Right renal pelvis (tissue), 4 donors: Measurements from ENCODE around the gene RD3L. TPM values are rescaled to one million over a fixed set of nuclear protein-coding genes. Genes with fewer than 3 reads are reported as not detected.

Source experiments
- DNase-seq, 4 donors: peaks; one replicate each; pipeline ENCODE4 v3.0.0-alpha.2; 2013; ENCODE audit warnings: low read depth in 4 of 4, low spot score in 3 of 4, missing footprints in 1 of 4
- polyA plus RNA-seq, 4 donors: library from polyadenylated mRNA; unstranded; fragments of 120-200 nt; gene quantifications; one replicate each; pipeline ENCODE4 v1.2.1, GENCODE V29; 2013; ENCODE audit not compliant: insufficient read length in 4 of 4

RD3L gene
- polyA plus RNA-seq, 4 donors, result 0.04 to 0.17 TPM; not detected in 2

- DNase-seq, result no peak
Measured at GRCh38 chr14:103897075-103897947, 45.0 kb downstream of the RD3L start.

- no peak for DNase-seq
Measured at GRCh38 chr14:103896578-103896977, 45.8 kb downstream of the RD3L start.

GRCh38 chr14:103894723-103895059 is 47.6 kb downstream of the RD3L start:
- no peak for DNase-seq

GRCh38 chr14:103894034-103894722 is 48.2 kb downstream of the RD3L start:
- no peak for DNase-seq

GRCh38 chr14:103892247-103892646 is 50.1 kb downstream of the RD3L start:
- DNase-seq, result no peak

GRCh38 chr14:103891667-103892215 is 50.6 kb downstream of the RD3L start:
- DNase-seq, result no peak

- no peak for DNase-seq
Measured at GRCh38 chr14:103890821-103891666, 51.3 kb downstream of the RD3L start.

Other genes with a start within 250 kb of the RD3L start
- 10 to 100 TPM; 12.6 to 16.0 (median 14.7) TPM for gene XRCC3, start 227.1 kb downstream of the RD3L start, polyA plus RNA-seq
- 10 to 100 TPM; 50.0 to 61.2 (median 55.8) TPM for gene ZFYVE21, start 226.7 kb downstream of the RD3L start, polyA plus RNA-seq
- 10 to 100 TPM; 28.9 to 39.1 (median 31.1) TPM for gene PPP1R13B, start 95.0 kb downstream of the RD3L start, polyA plus RNA-seq
- gene TDRD9, start 14.1 kb downstream of the RD3L start, polyA plus RNA-seq, result 1 to 10 TPM; 1.5 to 5.1 (median 3.6) TPM
- 10 to 100 TPM; 12.3 to 20.2 (median 16.5) TPM for gene ASPG, start 143.2 kb upstream of the RD3L start, polyA plus RNA-seq
- 10 to 100 TPM in 3 of 4 donors, 1 to 10 TPM in 1; 9.6 to 15.4 (median 10.5) TPM for gene KIF26A, start 196.1 kb upstream of the RD3L start, polyA plus RNA-seq